Measurements from ENCODE around the gene POMC. TPM values are rescaled to one million over a fixed set of nuclear protein-coding genes. Genes with fewer than 3 reads are reported as not detected.

The POMC gene
- total and polyA plus RNA-seq, 2 of the 13 experiments (the other 11 are each of a cell fraction or from before 2014, with no cell fraction given), result not detected

- no peaks in the 10 kb centered on the region for H3K79me2 ChIP-seq (ENCODE audit: insufficient read depth, low read length)
- ATAC-seq (no peak), DNase-seq (ENCODE audit: low spot score) (no peak), FAIRE-seq (no peak)
- no peak for TF ChIP-seq GMEB1 (CRISPR knock-in tag; IDR thresholded peaks at IDR 0.05; ENCODE audit: borderline replicate concordance)
- no peak for TF ChIP-seq HOXD1 (CRISPR knock-in tag; IDR thresholded peaks at IDR 0.05)
- TF ChIP-seq PRPF4 (IDR thresholded peaks at IDR 0.05; ENCODE audit: low read depth, low read length, poor library complexity, severe bottlenecking), result no peak
- no peak for TF ChIP-seq E2F1 (CRISPR knock-in tag; IDR thresholded peaks at IDR 0.05)
- TF ChIP-seq ZNF737 (CRISPR knock-in tag; IDR thresholded peaks at IDR 0.05; ENCODE audit: borderline replicate concordance), result no peak
- TF ChIP-seq MXD3 (CRISPR knock-in tag; IDR thresholded peaks at IDR 0.05), result no peak
- no peak for TF ChIP-seq ZNF766 (CRISPR knock-in tag; IDR thresholded peaks at IDR 0.05; ENCODE audit: borderline replicate concordance)
- no peak for TF ChIP-seq ZFP62 (CRISPR knock-in tag; IDR thresholded peaks at IDR 0.05)
- H3K4me3 ChIP-seq (replicated peaks in 1 of 3; ENCODE audit: insufficient read depth in 1 of 3, low read depth in 2 of 3, low read length in 3 of 3), result no peak overlapping the region
- H3K27me3 ChIP-seq (ENCODE audit: control insufficient read depth in 1 of 2, insufficient read depth in 2 of 2, low read length in 2 of 2), result peaks cover 0 to 6% of the 10 kb centered on the region in 2 experiments; a peak in 3 of 5 replicates
- H3K9ac ChIP-seq (ENCODE audit: insufficient read depth, low read depth, low read length), result no peak overlapping the region
- H3K36me3 ChIP-seq (replicated peaks in 1 of 2; ENCODE audit: control insufficient read depth in 1 of 2, insufficient read depth in 2 of 2, low read length in 2 of 2), result no peaks in the 10 kb centered on the region
- H3K27ac ChIP-seq (ENCODE audit: extremely low read length, insufficient read depth, low read length), result no peak overlapping the region
- 19% methylated on average over 5 of the region's 5 CpGs for WGBS (ENCODE audit: low lambda C conversion rate)
- no TSS peak for BruUV-seq (replicated peaks)
- no peak overlapping the region for H3K4me2 ChIP-seq (ENCODE audit: low read depth, low read length)
- no peaks in the 10 kb centered on the region for H3K9me3 ChIP-seq (ENCODE audit: low read length)
- H2AFZ ChIP-seq (ENCODE audit: low read length), result no peak overlapping the region
- POLR2A ChIA-PET, result no interaction called here
- intact Hi-C loops (cut with micrococcal nuclease; ENCODE audit: unreplicated experiment), result no loop called here
- CTCF ChIA-PET (ENCODE audit: low intra/inter-chr PET ratio, low total read pairs), result no interaction called here
- no peaks in the 10 kb centered on the region for H3K4me1 ChIP-seq (ENCODE audit: insufficient read depth, low read length)
- in situ Hi-C loops (cut with HindIII; ENCODE audit: extremely low pct_ligation_motif_present, low pct_unique_long_range_greater_than_20kb), result no loop called here
- no peaks in the 10 kb centered on the region for H4K20me1 ChIP-seq (ENCODE audit: insufficient read depth, low read length)
These were observed 22.2 kb upstream of the POMC start for GRCh38 chr2:25190536-25190935.

All from HepG2 (cell line).